ENCODE measurements around the gene HYAL4.

DNA sequence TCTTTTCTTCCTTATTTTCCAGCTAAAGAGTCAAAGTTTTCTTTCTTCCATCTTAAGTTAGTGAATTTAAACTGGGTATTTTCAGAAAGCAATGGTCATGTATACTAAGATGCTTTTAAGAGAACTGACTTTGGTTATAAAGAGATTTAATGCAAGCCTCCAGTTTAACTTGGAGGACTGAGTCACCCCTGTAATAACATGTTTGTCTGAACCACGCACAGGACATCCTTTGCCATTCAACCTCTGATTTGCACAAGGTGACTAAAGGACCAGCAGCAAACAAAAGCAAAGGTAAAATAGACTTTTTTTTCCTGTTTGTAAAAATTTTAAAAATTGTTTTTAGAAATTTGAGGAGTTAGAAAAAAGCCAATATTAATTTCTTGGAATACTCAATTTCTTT lies 2.9 kb downstream of the HYAL4 start:
- TF ChIP-seq, protein P1, sequence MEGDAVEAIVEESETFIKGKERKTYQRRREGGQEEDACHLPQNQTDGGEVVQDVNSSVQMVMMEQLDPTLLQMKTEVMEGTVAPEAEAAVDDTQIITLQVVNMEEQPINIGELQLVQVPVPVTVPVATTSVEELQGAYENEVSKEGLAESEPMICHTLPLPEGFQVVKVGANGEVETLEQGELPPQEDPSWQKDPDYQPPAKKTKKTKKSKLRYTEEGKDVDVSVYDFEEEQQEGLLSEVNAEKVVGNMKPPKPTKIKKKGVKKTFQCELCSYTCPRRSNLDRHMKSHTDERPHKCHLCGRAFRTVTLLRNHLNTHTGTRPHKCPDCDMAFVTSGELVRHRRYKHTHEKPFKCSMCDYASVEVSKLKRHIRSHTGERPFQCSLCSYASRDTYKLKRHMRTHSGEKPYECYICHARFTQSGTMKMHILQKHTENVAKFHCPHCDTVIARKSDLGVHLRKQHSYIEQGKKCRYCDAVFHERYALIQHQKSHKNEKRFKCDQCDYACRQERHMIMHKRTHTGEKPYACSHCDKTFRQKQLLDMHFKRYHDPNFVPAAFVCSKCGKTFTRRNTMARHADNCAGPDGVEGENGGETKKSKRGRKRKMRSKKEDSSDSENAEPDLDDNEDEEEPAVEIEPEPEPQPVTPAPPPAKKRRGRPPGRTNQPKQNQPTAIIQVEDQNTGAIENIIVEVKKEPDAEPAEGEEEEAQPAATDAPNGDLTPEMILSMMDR (IDR thresholded peaks at IDR 0.05): no peak
- no peak for TF ChIP-seq POLR2A (IDR thresholded peaks at IDR 0.05)
- TF ChIP-seq POLR2AphosphoS5 (IDR thresholded peaks at IDR 0.05): no peak
- no peak for TF ChIP-seq EP300 (IDR thresholded peaks at IDR 0.05)
